ENCODE data around the gene PRSS12. TPM values are rescaled to one million over a fixed set of nuclear protein-coding genes. Genes with fewer than 3 reads are reported as not detected.

The PRSS12 gene
- total and polyA plus RNA-seq, 7 experiments from 2014 or later, result 0.07 TPM; not detected in 6

DNA sequence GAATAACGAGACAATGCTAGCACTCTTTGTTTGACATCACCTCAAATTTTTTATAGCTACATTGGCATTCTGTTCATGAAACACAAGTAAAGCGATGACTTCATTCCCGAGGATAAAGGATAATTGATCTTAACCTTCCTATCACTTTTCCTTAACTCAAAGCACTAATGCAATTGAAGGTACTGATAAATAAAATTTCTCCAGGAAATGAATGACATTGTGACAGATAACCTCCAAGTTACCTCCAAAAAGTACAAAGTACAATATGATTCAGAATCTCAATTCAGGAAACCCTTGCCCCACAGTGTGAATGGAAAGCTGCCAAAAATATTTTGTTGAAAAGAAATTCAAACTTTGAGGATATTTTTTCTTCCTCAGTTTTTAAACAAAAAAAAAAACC, 1.8 kb downstream of the PRSS12 start:
- no peaks in the 10 kb centered on the region for H3K36me3 ChIP-seq (ENCODE audit: control insufficient read depth in 2 of 3, insufficient read depth in 3 of 3, low read length in 3 of 3)
- peaks cover 9 to 10% of the 10 kb centered on the region in 2 donors for H3K27me3 ChIP-seq (ENCODE audit: control insufficient read depth in 2 of 2, insufficient read depth in 2 of 2, low read length in 2 of 2)
- Mint-ChIP-seq H3K9me3 (peaks cover 0 to 5% (median 0%) of the 10 kb centered on the region in 11 donors), H3K36me3 (no peaks in the 10 kb centered on the region), H3K27me3 (peaks cover 62 to 77% (median 69%) of the 10 kb centered on the region in 5 donors), H3K4me3 (peak overlapping the region in 1 of 10 donors; percentile 41), H3K4me1 (peaks cover 6 to 20% (median 16%) of the 10 kb centered on the region in 7 donors), H3K27ac (no peak overlapping the region)
- ChIA-PET POLR2A (no interaction called here), CTCF (no interaction called here)
- H3K27ac ChIP-seq (ENCODE audit: low read depth, low read length), result no peak overlapping the region
- intact Hi-C loops (cut with micrococcal nuclease), result loop anchor here in 1 of 2 donors (10.0 kb wide), 1 partner anchor 1996 kb away; no protein-coding TSS in a partner anchor
- ATAC-seq (no peak), DNase-seq (no peak)
- H3K9me3 ChIP-seq (ENCODE audit: control insufficient read depth in 2 of 3, low read length in 3 of 3), result no peaks in the 10 kb centered on the region
- H3K4me1 ChIP-seq (ENCODE audit: control insufficient read depth in 2 of 2, insufficient read depth in 2 of 2, low read length in 2 of 2), result peaks cover 6 to 7% of the 10 kb centered on the region in 2 donors
- no peak overlapping the region for H3K4me3 ChIP-seq (ENCODE audit: low read length)

GRCh38 chr4:118348886-118349285, 3.9 kb downstream of the PRSS12 start:
- Histone ChIP-seq H3K27me3 (ENCODE audit: control insufficient read depth in 2 of 2, insufficient read depth in 2 of 2, low read length in 2 of 2) (peaks cover 0 to 9% of the 10 kb centered on the region in 2 donors), H3K36me3 (ENCODE audit: control insufficient read depth in 2 of 3, insufficient read depth in 3 of 3, low read length in 3 of 3) (no peaks in the 10 kb centered on the region), H3K4me1 (ENCODE audit: control insufficient read depth in 2 of 2, insufficient read depth in 2 of 2, low read length in 2 of 2) (peaks cover 6 to 7% of the 10 kb centered on the region in 2 donors), H3K4me3 (ENCODE audit: low read length) (no peak overlapping the region), H3K9me3 (ENCODE audit: control insufficient read depth in 2 of 3, low read length in 3 of 3) (no peaks in the 10 kb centered on the region), H3K27ac (ENCODE audit: low read depth, low read length) (no peak overlapping the region)
- Mint-ChIP-seq H3K36me3 (no peaks in the 10 kb centered on the region), H3K4me3 (no peak overlapping the region), H3K27me3 (peaks cover 52 to 67% (median 55%) of the 10 kb centered on the region in 5 donors), H3K27ac (no peak overlapping the region), H3K9me3 (peaks cover 0 to 5% (median 0%) of the 10 kb centered on the region in 11 donors), H3K4me1 (peaks cover 6 to 19% (median 16%) of the 10 kb centered on the region in 7 donors)
- intact Hi-C loops (cut with micrococcal nuclease), result no loop called here
- ChIA-PET POLR2A (no interaction called here), CTCF (no interaction called here)
- no peak for DNase-seq
- no peak for ATAC-seq

DNA sequence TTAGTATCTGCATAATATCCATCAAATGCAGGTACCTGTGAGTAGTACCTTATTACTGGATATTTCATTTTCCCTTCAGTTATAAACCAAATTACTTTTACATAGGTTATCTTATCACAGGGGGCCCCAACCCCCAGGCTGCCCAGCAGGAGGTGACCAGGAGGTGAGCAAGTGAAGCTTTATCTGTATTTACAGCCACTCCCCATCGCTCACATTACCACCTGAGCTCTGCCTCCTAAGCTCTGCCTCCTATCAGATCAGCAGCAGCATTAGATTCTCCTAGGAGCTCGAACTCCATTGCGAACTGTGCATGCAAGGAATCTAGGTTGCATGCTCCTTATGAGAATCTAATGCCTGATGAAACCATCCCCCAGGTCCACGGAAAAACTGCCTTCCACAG, 6.3 kb downstream of the PRSS12 start:
- H3K36me3 Mint-ChIP-seq, result no peaks in the 10 kb centered on the region
- POLR2A ChIA-PET, result no interaction called here
- H3K4me3 Mint-ChIP-seq, result no peak overlapping the region
- no peak overlapping the region for H3K27ac ChIP-seq (ENCODE audit: low read depth, low read length)
- intact Hi-C loops (cut with micrococcal nuclease), result no loop called here
- H3K27me3 ChIP-seq (ENCODE audit: control insufficient read depth in 2 of 2, insufficient read depth in 2 of 2, low read length in 2 of 2), result no peaks in the 10 kb centered on the region
- H3K9me3 ChIP-seq (ENCODE audit: control insufficient read depth in 2 of 3, low read length in 3 of 3), result no peaks in the 10 kb centered on the region
- H3K4me3 ChIP-seq (ENCODE audit: low read length), result no peak overlapping the region
- H3K27ac Mint-ChIP-seq, result no peak overlapping the region
- no peaks in the 10 kb centered on the region for H3K36me3 ChIP-seq (ENCODE audit: control insufficient read depth in 2 of 3, insufficient read depth in 3 of 3, low read length in 3 of 3)
- peaks cover 37 to 59% (median 50%) of the 10 kb centered on the region in 5 donors for H3K27me3 Mint-ChIP-seq
- H3K4me1 ChIP-seq (ENCODE audit: control insufficient read depth in 2 of 2, insufficient read depth in 2 of 2, low read length in 2 of 2), result no peaks in the 10 kb centered on the region
- CTCF ChIA-PET, result no interaction called here
- peaks cover 0 to 5% (median 0%) of the 10 kb centered on the region in 11 donors for H3K9me3 Mint-ChIP-seq
- DNase-seq, result no peak
- no peak for ATAC-seq
- H3K4me1 Mint-ChIP-seq, result peaks cover 0 to 4% (median under 1%) of the 10 kb centered on the region in 7 donors

- intact Hi-C loops (cut with micrococcal nuclease), result no loop called here
- no peaks in the 10 kb centered on the region for H3K36me3 ChIP-seq (ENCODE audit: control insufficient read depth in 2 of 3, insufficient read depth in 3 of 3, low read length in 3 of 3)
- peaks cover 0 to 5% (median 0%) of the 10 kb centered on the region in 11 donors for H3K9me3 Mint-ChIP-seq
- H3K27me3 ChIP-seq (ENCODE audit: control insufficient read depth in 2 of 2, insufficient read depth in 2 of 2, low read length in 2 of 2), result no peaks in the 10 kb centered on the region
- no peaks in the 10 kb centered on the region for H3K9me3 ChIP-seq (ENCODE audit: control insufficient read depth in 2 of 3, low read length in 3 of 3)
- ChIA-PET CTCF (no interaction called here), POLR2A (no interaction called here)
- H3K4me3 ChIP-seq (ENCODE audit: low read length), result no peak overlapping the region
- H3K27me3 Mint-ChIP-seq, result peaks cover 33 to 53% (median 46%) of the 10 kb centered on the region in 5 donors
- no peaks in the 10 kb centered on the region for H3K4me1 ChIP-seq (ENCODE audit: control insufficient read depth in 2 of 2, insufficient read depth in 2 of 2, low read length in 2 of 2)
- H3K4me1 Mint-ChIP-seq, result peaks cover 0 to under 1% (median 0%) of the 10 kb centered on the region in 7 donors
- H3K27ac Mint-ChIP-seq, result no peak overlapping the region
- no peak overlapping the region for H3K27ac ChIP-seq (ENCODE audit: low read depth, low read length)
- H3K36me3 Mint-ChIP-seq, result no peaks in the 10 kb centered on the region
- DNase-seq, result no peak
- ATAC-seq, result no peak
- H3K4me3 Mint-ChIP-seq, result no peak overlapping the region
Measured at GRCh38 chr4:118345813-118346212, 7.0 kb downstream of the PRSS12 start.

DNA sequence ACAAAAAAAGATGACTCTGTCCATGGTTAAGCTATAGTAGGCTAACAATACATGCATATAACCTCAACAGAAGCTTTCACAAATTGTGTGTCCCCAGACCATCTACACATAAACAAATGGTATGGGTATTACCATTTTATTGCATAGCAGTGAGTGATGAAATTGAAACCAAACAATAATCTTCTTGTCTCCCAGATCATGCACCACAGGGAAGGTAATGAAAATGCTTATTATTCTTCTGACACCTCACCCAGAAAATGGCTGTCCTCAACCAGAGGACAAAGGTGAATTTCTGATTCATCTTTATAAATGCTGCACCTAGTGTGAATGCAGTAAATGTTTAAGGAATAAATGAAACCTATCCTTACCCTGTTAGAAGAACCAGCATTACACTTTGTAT, 8.0 kb downstream of the PRSS12 start:
- no peaks in the 10 kb centered on the region for H3K27me3 ChIP-seq (ENCODE audit: control insufficient read depth in 2 of 2, insufficient read depth in 2 of 2, low read length in 2 of 2)
- H3K4me1 ChIP-seq (ENCODE audit: control insufficient read depth in 2 of 2, insufficient read depth in 2 of 2, low read length in 2 of 2), result no peaks in the 10 kb centered on the region
- Mint-ChIP-seq H3K27me3 (peaks cover 26 to 47% (median 40%) of the 10 kb centered on the region in 5 donors), H3K27ac (no peak overlapping the region), H3K36me3 (no peaks in the 10 kb centered on the region), H3K4me1 (no peaks in the 10 kb centered on the region), H3K4me3 (no peak overlapping the region), H3K9me3 (peaks cover 0 to 5% (median 0%) of the 10 kb centered on the region in 11 donors)
- POLR2A ChIA-PET, result no interaction called here
- no peak overlapping the region for H3K4me3 ChIP-seq (ENCODE audit: low read length)
- H3K36me3 ChIP-seq (ENCODE audit: control insufficient read depth in 2 of 3, insufficient read depth in 3 of 3, low read length in 3 of 3), result no peaks in the 10 kb centered on the region
- no peak overlapping the region for H3K27ac ChIP-seq (ENCODE audit: low read depth, low read length)
- ATAC-seq, result no peak
- CTCF ChIA-PET, result no interaction called here
- no peaks in the 10 kb centered on the region for H3K9me3 ChIP-seq (ENCODE audit: control insufficient read depth in 2 of 3, low read length in 3 of 3)
- no peak for DNase-seq
- intact Hi-C loops (cut with micrococcal nuclease), result no loop called here

DNA sequence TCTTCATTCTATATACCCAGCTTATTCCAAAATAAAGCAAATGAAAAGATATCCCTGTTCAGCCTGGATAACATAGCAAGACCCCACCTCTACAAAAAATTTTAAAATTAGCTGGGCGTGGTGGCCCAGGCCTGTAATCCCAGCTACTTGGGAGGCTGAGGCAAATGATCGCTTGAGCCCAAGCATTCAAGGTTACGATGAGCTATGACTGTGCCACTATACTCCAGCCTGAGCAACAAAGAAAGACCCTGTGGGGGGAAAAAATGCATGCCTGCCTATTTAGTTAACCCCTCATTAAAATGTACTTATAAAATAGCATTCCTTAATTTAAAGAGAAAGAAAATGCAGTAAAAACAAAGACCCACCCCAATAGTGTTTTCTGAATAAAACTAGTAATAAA, 9.3 kb downstream of the PRSS12 start:
- ChIA-PET POLR2A (no interaction called here), CTCF (no interaction called here)
- H3K27ac Mint-ChIP-seq, result no peak overlapping the region
- no peaks in the 10 kb centered on the region for H3K27me3 ChIP-seq (ENCODE audit: control insufficient read depth in 2 of 2, insufficient read depth in 2 of 2, low read length in 2 of 2)
- no peak overlapping the region for H3K27ac ChIP-seq (ENCODE audit: low read depth, low read length)
- H3K36me3 ChIP-seq (ENCODE audit: control insufficient read depth in 2 of 3, insufficient read depth in 3 of 3, low read length in 3 of 3), result no peaks in the 10 kb centered on the region
- intact Hi-C loops (cut with micrococcal nuclease), result no loop called here
- H3K9me3 Mint-ChIP-seq, result peaks cover 0 to 3% (median 0%) of the 10 kb centered on the region in 11 donors
- H3K4me1 Mint-ChIP-seq, result no peaks in the 10 kb centered on the region
- DNase-seq (no peak), ATAC-seq (no peak)
- peaks cover 21 to 39% (median 32%) of the 10 kb centered on the region in 5 donors for H3K27me3 Mint-ChIP-seq
- no peaks in the 10 kb centered on the region for H3K4me1 ChIP-seq (ENCODE audit: control insufficient read depth in 2 of 2, insufficient read depth in 2 of 2, low read length in 2 of 2)
- no peak overlapping the region for H3K4me3 Mint-ChIP-seq
- no peaks in the 10 kb centered on the region for H3K9me3 ChIP-seq (ENCODE audit: control insufficient read depth in 2 of 3, low read length in 3 of 3)
- no peaks in the 10 kb centered on the region for H3K36me3 Mint-ChIP-seq
- no peak overlapping the region for H3K4me3 ChIP-seq (ENCODE audit: low read length)

DNA sequence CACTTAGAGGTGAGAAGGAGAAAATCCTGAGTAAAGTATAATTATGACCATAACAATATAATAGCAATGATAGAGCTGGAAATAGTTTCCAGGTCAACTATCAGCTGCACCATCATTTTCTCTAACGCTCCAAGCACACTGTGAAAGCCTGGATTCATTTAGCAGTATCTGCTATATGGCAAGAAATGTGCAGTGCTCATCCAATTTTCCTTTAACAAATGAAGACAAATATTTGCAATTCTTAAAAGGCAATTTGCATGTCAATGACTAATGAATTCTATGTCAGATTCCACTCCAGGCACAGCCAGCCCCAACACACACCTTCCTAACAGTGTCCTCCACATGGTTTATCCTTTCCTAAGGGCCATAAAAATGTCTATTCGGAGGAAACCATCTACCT, 12.7 kb downstream of the PRSS12 start:
- no peaks in the 10 kb centered on the region for H3K4me1 ChIP-seq (ENCODE audit: control insufficient read depth in 2 of 2, insufficient read depth in 2 of 2, low read length in 2 of 2)
- Mint-ChIP-seq H3K4me3 (no peak overlapping the region), H3K27me3 (peaks cover 19 to 30% (median 21%) of the 10 kb centered on the region in 5 donors), H3K27ac (no peak overlapping the region), H3K4me1 (no peaks in the 10 kb centered on the region), H3K9me3 (no peaks in the 10 kb centered on the region), H3K36me3 (no peaks in the 10 kb centered on the region)
- ATAC-seq, result no peak
- no peak overlapping the region for H3K27ac ChIP-seq (ENCODE audit: low read depth, low read length)
- intact Hi-C loops (cut with micrococcal nuclease), result no loop called here
- H3K9me3 ChIP-seq (ENCODE audit: control insufficient read depth in 2 of 3, low read length in 3 of 3), result no peaks in the 10 kb centered on the region
- POLR2A ChIA-PET, result no interaction called here
- H3K4me3 ChIP-seq (ENCODE audit: low read length), result no peak overlapping the region
- H3K36me3 ChIP-seq (ENCODE audit: control insufficient read depth in 2 of 3, insufficient read depth in 3 of 3, low read length in 3 of 3), result no peaks in the 10 kb centered on the region
- CTCF ChIA-PET, result no interaction called here
- no peaks in the 10 kb centered on the region for H3K27me3 ChIP-seq (ENCODE audit: control insufficient read depth in 2 of 2, insufficient read depth in 2 of 2, low read length in 2 of 2)
- no peak for DNase-seq

Data from naive thymus-derived CD4-positive, alpha-beta T cell (primary cell).